ENCODE data around the gene IKZF5. TPM values are rescaled to one million over a fixed set of nuclear protein-coding genes. Genes with fewer than 3 reads are reported as not detected.

IKZF5 gene
- total RNA-seq, 1 experiment from 2014 or later: 12.5 TPM

DNA sequence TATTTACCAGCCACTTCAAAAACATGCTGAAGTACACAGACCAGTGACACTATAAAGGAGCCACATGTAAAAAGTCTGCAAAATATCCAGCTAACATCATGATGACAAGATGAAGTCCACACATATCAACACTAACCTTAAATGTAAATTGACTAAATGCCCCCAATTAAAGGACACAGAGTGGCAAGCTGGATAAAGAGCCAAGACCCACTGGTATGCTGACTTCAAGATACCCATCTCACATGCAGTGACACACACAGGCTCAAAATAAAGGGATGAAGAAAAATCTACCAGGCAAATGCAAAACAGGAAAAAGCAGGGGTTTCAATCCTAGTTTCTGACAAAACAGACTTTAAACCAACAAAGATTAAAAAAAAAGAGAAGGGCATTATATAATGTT, 41.7 kb downstream of the IKZF5 start:
- Histone ChIP-seq H3K56ac (ENCODE audit: insufficient read length, low read depth, low read length) (no peak overlapping the region), H3K27me3 (ENCODE audit: insufficient read depth, low read length) (no peaks in the 10 kb centered on the region), H4K20me1 (ENCODE audit: control insufficient read depth, insufficient read depth, insufficient read length) (no peaks in the 10 kb centered on the region), H3K79me1 (ENCODE audit: insufficient read depth, low read depth, low read length, poor library complexity, severe bottlenecking) (no peaks in the 10 kb centered on the region), H3K23me2 (ENCODE audit: insufficient read length, low read depth, low read length, poor library complexity, severe bottlenecking) (no peaks in the 10 kb centered on the region), H2AFZ (ENCODE audit: low read length) (no peak overlapping the region), H2BK15ac (ENCODE audit: low read depth, low read length) (no peak overlapping the region), H3K14ac (ENCODE audit: insufficient read depth, low read length) (no peak overlapping the region), H3K23ac (ENCODE audit: insufficient read length, low read depth, low read length) (no peak overlapping the region), H2BK20ac (ENCODE audit: low read depth, low read length, poor library complexity, severe bottlenecking) (no peak overlapping the region), H2BK120ac (ENCODE audit: low read depth, low read length, poor library complexity, severe bottlenecking) (no peak overlapping the region), H3K4ac (ENCODE audit: low read depth, low read length) (no peak overlapping the region), H4K8ac (replicated peaks; ENCODE audit: insufficient read length, low read depth, low read length) (no peak overlapping the region), H2BK12ac (ENCODE audit: insufficient read length, low read depth, low read length) (no peak overlapping the region), H3K9ac (ENCODE audit: extremely low read depth, insufficient read length, low read length) (no peak overlapping the region), H3K18ac (ENCODE audit: insufficient read length, low read depth, low read length) (no peak overlapping the region), H3K79me2 (ENCODE audit: insufficient read depth, low read length) (no peaks in the 10 kb centered on the region), H3K4me2 (ENCODE audit: insufficient read depth, insufficient read length, low read length) (no peak overlapping the region), H3K9me3 (ENCODE audit: control insufficient read depth, low read depth, low read length) (peaks cover 5% of the 10 kb centered on the region), H2AK5ac (ENCODE audit: insufficient read length, low read length) (no peak overlapping the region), H2BK5ac (ENCODE audit: insufficient read length, low read length) (no peak overlapping the region), H4K91ac (ENCODE audit: insufficient read length, low read depth, low read length) (no peak overlapping the region), H3K27ac (ENCODE audit: insufficient read length, low read depth, low read length) (no peak overlapping the region), H3T11ph (ENCODE audit: low read length) (no peak overlapping the region), H3K4me1 (ENCODE audit: insufficient read depth, low read length) (no peaks in the 10 kb centered on the region), H4K5ac (ENCODE audit: insufficient read length, low read depth, low read length) (no peak overlapping the region)
- peaks cover 10 to 35% (median 17%) of the 10 kb centered on the region in 3 experiments for H3K36me3 Mint-ChIP-seq (ENCODE audit: insufficient read depth in 1 of 3, low read depth in 3 of 3)
- TF ChIP-seq, protein P1, sequence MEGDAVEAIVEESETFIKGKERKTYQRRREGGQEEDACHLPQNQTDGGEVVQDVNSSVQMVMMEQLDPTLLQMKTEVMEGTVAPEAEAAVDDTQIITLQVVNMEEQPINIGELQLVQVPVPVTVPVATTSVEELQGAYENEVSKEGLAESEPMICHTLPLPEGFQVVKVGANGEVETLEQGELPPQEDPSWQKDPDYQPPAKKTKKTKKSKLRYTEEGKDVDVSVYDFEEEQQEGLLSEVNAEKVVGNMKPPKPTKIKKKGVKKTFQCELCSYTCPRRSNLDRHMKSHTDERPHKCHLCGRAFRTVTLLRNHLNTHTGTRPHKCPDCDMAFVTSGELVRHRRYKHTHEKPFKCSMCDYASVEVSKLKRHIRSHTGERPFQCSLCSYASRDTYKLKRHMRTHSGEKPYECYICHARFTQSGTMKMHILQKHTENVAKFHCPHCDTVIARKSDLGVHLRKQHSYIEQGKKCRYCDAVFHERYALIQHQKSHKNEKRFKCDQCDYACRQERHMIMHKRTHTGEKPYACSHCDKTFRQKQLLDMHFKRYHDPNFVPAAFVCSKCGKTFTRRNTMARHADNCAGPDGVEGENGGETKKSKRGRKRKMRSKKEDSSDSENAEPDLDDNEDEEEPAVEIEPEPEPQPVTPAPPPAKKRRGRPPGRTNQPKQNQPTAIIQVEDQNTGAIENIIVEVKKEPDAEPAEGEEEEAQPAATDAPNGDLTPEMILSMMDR (conservative IDR thresholded peaks at IDR 0.05): no peak
- DNase-seq: no peak
- peaks cover 39 to 52% of the 10 kb centered on the region in 2 experiments for H3K9me3 Mint-ChIP-seq
- H3K4me3 Mint-ChIP-seq: no peak overlapping the region
- H3K27ac Mint-ChIP-seq: no peak overlapping the region
- H3K4me1 Mint-ChIP-seq: no peaks in the 10 kb centered on the region
- peaks cover 33% of the 10 kb centered on the region for H3K27me3 Mint-ChIP-seq (ENCODE audit: low read depth)

All from H9 (cell line).